ENCODE measurements around the gene SBK3.
"Not testable (repeated sequence)": the region's sequence is repeated elsewhere in the genome, so short reads cannot be mapped to it uniquely, and the experiment has no call there.

The SBK3 gene, protein sequence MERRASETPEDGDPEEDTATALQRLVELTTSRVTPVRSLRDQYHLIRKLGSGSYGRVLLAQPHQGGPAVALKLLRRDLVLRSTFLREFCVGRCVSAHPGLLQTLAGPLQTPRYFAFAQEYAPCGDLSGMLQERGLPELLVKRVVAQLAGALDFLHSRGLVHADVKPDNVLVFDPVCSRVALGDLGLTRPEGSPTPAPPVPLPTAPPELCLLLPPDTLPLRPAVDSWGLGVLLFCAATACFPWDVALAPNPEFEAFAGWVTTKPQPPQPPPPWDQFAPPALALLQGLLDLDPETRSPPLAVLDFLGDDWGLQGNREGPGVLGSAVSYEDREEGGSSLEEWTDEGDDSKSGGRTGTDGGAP

DNA sequence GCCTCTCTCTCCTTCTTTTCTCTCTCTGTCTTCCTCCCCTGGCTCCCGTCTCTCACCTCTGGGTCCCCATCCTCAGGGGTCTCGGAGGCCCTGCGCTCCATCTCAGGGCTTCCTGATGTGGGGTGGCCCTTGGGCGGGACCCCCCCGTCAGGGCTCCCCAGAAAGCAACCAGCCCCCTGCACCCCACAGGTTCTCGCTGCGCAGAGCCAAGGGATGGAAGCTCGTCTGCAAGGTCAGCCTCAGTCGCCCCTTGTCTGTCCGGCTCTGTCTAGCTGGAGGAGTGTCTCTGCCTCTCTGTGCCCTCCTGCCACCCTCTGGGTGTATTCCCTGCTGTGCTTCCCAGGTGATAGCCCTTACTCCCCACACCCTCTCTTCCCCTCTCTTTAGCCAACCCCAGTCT is at the start of gene SBK3:
Gene SBK3, minus strand, starts transcription at position 101 of the 400 bp plus-strand sequence. Its CDS starts 0 bp downstream, at position 101.
- no peak for DNase-seq (ENCODE audit: low read depth)

DNA sequence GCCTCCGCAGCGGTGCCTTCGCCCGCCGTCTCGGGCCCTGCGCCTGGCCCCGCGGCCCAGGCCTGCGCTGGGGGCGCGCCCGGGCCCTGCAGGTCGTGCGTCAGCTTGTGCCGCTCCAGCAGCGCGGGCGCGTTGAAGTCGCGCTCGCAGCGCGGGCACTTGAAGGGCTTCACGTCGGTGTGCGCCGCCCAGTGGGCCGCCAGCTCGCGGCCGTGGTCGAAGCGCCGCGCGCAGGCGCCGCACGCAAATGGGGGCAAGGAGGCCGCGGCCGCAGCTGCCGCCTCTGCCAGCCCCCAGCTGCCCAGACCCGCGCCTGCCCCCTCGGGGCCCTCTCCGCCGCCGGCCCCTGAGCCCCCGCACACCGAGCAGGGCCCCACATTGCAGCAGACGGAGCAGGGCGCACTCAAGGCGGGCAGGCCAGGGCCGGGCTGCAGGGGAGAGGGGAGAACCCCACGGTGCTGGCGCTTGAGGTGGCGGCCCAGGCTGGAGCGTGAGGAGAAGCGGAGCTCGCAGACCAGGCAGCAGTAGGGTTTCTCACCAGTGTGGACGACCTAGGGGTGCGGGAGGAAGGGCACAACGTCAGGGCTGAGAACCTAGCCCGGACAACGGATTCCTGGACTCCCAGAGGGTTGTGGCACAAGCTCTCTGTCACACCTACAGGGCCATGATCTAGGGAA is 47.9 kb upstream of the SBK3 start:
- no peak for DNase-seq (ENCODE audit: low read depth)

DNA sequence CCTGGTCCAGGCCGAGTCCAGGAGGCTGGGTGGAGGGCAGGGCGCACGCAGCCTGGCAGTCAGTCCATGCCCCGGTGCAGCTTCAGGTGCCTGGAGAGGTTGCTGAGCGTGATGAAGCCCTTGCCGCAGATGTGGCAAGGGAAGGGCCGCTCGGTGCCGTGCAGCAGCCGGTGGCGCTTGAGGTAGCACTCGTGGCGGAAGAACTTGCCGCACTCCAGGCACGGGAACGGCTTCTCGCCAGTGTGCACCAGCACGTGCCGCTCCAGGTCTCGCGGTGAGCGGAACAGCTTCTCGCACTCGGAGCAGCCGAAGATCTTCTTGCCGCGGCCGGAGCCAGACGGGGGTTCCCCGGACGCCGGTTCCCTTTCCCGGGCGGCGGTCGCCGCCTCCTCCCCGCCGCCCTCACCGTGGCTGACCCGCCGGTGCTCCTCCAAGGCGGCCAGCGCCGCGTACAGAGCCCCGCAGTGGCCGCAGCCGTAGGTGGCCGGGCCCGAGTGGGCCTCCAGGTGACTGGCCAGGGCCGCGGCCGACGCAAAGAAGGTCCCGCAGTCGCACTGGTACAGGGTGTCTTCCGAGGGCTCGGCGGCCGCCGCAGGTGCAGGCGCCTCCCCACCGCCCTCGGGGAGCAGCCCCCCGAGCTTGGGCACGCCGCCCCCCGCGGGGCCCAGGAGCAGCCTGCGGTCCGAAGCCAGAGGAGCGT is 47.2 kb upstream of the SBK3 start:
- DNase-seq (ENCODE audit: low read depth): no peak

DNA sequence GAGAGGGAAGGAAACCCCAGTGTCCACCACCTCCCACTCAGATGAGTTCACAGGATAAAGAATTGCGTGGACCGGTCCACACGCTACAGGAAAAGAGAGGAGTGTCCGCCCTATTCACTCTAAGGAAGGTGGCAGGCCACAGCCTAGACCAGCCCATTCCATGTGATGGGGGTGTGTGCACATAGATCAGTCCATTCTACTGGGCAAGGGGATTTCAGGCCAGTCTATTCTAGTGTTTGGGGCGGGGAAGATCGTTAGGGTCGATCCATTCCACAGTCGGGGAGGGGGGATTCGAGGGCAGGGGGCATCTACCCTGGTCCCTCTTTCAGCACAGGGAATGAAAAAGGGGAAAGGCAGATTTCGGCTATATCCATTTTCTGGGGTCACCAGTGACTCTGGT is 46.2 kb upstream of the SBK3 start:
- no peak for DNase-seq (ENCODE audit: low read depth)

DNA sequence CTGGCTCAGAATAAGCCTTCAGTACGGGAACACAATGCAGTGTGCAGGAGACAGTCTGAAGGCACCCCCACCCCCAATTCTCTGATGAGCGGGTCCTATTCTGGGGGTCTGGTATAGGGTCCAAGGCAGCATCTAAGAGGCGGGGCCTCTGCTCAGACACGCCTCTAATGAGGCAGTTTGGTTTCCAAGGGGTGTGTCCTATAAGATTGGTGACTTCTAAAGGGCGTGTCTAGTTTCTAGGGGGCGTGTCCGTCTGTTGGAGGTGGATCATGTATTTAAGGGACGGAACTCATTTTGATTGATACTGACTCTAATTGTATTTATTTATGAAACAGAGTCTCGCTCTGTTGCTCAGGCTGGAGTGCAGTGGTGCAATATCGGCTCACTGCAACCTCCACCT is 45.3 kb upstream of the SBK3 start:
- DNase-seq (ENCODE audit: low read depth): no peak

DNA sequence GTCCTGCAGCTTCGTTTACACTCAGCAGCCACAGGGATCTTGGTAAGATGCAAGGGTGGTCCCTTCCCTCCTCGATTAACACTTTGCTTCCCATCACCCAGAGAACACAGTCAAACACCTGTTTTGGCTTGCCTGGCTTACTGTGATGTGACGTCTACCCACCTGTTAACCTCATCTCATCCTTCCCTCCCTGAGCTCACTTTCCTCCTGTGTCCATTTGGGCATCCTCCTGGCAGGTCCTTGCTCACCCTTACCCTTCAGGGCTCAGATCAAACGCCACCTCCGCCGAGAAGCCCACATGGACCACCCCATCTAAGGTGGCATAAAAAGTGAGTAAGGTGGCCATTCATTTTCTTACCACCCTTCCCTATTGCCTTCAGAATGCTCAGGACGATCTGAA is 44.8 kb upstream of the SBK3 start:
- no peak for DNase-seq (ENCODE audit: low read depth)

DNA sequence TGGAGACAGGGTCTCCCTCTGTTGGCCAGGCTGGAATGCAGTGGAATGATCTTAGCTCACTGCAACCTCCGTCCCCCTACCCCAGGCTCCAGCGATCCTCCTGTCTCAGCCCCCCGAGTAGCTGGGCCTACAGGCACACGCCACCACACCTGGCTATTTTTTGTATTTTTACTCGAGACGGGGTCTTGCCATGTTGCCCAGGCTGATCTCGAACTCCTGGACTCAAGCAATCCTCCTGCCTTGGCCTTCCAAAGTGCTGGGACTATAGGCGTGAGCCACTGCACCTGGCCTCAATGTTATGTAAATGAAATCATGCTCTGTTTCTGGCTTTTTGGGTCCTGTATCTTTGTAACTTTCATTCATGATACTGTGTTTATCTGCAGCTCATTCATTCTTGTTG is 43.4 kb upstream of the SBK3 start:
- DNase-seq (ENCODE audit: low read depth): no peak

DNA sequence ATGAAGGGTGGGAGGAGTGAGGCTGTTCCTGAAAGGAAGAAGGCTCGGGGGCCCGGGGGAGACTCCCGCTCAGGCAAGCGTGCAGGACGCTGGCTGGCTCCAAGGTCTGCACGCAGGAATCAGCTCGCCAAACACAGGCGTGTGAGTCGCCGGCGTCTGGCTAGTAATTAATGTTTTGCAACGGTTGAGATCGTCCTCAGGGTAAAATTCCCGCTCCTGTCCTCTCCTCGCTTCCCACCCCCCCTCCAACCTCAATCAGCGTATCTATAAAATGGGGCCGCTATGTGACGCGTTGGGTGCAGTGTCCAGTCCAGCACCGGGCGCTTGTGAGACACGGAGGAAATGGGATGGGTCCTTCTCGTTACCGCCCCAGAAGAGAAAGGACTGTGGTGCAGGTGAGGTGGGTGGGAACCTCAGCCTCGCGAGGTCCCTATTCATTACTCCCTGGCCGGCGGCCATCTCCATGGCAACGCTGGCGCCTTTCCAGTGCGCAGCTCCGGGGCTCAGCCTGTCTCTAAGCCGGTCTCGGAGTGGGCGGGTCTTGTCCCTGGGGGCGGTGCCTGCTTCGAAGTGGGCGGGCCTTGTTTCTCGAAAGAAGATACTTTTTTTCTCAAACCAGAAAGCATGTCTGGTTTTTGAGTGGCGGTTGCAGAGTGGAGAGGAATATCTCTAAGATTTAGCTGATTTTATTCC is 41.8 kb upstream of the SBK3 start:
- DNase-seq (ENCODE audit: low read depth): peak; percentile 79

DNA sequence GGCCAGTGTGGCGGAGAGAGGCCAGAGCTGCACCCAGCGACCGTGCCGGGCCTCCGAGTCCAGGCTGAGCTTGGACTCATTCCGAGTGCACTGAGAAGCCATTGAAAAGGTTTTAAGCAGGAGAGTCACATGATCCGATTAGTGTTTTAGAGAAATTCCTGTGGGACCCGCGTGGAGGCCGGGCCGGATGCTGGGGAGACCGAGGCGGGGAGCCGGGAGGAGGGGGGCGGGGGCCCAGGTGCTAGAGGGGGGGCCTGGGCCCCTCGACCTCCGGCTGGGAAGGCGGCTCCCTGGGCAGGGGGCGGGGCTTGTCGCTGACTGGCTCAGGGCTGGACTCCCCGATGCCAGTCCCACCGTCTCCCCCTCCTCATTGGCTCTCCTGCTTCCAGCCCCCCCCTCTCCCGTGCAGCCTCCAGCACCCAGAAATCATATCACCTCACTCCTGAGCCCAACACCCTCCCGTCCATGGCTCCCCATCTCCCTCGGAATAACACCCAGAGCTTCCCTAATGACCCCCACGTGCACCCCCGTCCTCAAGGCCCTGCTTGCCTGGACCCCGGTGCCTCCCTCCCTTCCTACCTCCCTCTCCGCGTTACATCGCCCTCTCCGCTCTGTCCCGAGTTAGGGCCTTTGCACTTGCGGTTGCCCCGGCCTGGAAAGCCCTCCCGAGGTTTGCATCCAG is 40.5 kb upstream of the SBK3 start:
- DNase-seq (ENCODE audit: low read depth): no peak

DNA sequence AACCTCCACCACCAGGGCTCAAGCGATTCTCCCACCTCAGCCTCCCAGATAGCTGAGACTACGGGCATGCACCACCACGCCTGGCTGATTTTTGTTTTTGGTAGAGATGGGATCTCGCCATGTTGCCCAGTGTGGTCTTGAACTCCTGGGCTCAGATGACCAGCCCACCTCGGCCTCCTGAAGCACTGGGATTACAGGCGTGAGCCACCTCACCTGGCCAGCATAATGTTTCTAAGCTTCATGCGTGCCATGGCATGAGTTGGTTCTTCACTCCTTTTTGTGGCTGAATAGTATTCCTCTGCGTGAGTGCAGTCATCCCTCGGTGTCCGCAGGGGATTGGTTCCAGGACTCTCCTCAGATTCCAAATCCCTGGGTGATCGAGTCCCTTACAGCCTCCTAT is 39.5 kb upstream of the SBK3 start:
- no peak for DNase-seq (ENCODE audit: low read depth)

DNA sequence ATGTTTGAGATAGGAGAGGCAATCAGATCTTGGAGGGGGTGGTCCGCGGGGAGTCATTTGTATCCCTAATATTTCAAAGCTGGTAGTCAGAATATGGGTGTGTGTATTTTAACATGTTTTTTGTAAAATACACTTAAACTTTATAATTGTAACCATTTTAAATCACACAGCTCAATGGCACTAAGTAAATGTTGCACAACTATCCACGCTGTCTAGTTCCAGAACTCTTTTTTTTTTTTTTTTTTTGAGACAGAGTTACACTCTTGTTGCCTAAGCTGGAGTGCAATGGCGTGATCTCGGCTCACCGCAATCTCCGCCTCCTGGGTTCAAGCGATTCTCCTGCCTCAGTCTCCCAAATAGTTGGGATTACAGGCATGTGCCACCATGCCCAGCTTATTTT is 38.6 kb upstream of the SBK3 start:
- DNase-seq (ENCODE audit: low read depth): not testable (repeated sequence)

DNA sequence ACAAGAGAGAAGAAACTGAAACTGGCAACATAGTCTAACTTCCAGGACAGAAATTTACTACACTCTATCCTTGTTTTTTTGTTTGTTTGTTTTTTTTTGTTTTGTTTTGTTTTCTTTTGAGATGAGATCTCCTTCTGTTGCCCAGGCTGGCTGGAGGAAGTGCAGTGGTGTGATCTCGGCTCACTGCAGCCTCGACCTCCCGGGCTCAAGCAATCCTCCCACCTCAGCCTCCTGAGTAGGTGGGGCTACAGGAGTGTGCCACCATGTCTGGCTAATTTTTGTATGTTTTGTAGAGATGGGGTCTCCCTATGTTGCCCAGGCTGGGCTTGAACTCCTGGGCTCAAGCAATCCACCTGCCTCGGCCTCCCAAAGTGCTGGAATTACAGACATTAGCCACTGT is 36.9 kb upstream of the SBK3 start:
- DNase-seq (ENCODE audit: low read depth): not testable (repeated sequence)

DNA sequence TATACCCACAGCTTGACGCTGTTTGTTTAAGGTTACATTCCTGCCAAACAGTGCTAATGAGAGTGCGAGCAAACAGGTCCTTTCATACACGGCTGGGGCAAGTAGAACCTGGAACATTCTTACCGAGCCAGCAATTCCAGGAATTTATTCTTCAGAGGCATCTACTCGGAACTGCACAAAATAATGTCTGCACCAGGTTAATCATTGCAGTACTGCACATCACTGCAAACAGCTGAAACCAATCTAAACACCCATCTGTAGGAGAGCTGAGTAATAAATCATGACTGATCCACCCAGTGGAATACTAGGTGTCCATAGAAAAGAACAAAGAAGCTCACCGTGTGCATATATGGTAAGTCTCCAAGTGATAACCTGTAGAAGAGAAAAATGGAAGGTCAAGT is 36.5 kb upstream of the SBK3 start:
- DNase-seq (ENCODE audit: low read depth): no peak

DNA sequence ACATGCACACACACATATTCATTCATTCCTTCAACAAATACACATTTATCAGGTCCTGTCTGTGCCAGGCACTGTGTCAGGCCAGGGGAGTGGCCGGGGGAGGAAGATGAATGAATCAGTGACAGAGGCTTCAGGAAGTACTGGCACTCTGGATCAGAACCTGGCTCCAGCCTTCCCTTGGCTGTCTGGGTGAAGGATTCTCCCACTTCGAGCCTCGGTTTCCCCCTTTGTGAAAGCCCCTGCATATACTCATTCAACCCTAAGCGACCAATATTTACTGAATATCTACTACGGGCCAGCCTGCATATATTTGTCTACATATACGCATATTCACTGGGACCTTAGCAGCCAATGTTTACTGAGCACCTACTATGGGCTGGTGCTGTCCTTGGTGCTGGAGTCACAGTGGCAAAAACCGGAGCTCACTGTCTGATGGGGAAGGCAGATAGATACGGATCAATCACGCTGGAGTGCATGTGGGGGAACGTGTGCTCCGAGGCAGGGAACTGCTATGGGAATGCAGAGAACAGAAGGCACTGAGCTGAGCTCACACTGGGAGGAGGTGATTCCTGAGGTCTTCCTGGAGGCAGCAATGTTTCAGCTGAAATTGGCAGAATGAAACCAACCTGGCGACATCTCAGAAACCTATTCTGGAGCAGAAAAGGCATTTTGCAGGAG is 35.9 kb upstream of the SBK3 start:
- no peak for DNase-seq (ENCODE audit: low read depth)

DNA sequence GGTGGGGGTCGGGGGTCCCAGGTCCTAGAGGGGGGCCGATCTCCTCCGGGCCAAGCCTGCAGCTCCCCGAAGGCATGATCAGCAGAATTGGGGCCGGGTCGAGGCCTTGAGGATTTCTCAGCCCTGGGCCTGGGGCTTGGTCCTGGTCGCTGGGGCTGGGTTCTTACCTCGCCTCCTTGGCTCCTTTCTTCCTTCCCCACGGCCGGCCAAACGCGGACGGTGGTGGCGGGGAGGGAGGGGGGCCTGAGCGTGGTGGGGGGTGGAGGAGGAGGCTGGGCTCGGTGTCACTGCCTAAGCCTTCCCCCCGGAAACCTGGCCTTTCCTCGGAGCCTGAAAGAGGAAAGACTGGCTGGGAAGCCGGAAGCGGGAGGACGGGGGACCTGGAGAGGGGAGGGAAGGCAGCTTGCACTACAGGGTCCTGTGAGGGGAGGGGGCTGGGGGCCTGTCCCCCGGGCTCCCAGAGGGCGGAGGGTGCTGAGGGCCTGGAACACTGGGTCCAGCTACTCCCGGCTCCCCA is 35.3 kb upstream of the SBK3 start, which contains the start of gene ZNF579:
Gene ZNF579, minus strand, starts transcription at position 221 of the 517 bp plus-strand sequence. CDS start 1,209 bp downstream, outside the sequence.
- DNase-seq (ENCODE audit: low read depth): peak; percentile 43

DNA sequence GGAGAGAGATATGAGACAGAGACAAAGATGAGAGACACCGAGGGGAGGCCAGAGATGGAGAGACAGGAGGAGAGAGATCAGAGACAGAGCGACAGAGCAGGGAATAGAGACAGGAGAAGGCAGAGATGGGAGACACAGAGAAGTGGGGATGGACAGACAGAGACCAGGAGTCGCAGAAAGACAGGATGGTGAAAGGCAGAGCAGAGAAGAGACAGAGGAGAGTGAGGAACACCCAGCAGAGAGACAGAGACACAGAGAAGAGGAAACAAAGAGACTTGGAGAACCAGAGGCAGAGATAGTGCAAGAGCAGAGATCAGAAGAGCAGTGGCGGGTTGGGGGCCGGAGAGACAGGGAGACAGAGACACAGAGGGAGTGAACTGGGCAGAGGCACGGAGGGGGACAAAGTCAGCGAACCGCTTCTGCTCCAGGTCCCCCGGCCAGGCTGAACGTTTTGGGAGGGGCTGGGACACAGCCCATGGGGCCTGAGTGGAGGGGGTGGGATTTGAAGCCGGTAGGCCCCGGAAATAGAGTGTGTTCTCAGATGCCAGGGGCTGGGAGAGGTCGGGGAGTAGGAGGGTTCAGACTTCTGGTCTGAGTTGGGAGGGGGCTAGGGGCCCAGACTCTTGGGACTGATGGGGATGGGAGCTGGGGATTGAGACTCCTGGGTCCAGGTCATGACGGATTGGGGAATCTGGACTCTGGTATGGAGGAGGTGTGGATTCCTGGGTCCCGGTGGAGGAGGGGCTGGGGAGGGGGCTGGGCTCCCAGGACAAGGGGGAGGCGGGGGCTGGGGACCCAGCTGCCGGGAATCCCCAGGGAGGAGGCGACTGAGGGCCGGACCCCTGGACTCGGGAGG is 34.7 kb upstream of the SBK3 start:
- DNase-seq (ENCODE audit: low read depth): no peak

DNA sequence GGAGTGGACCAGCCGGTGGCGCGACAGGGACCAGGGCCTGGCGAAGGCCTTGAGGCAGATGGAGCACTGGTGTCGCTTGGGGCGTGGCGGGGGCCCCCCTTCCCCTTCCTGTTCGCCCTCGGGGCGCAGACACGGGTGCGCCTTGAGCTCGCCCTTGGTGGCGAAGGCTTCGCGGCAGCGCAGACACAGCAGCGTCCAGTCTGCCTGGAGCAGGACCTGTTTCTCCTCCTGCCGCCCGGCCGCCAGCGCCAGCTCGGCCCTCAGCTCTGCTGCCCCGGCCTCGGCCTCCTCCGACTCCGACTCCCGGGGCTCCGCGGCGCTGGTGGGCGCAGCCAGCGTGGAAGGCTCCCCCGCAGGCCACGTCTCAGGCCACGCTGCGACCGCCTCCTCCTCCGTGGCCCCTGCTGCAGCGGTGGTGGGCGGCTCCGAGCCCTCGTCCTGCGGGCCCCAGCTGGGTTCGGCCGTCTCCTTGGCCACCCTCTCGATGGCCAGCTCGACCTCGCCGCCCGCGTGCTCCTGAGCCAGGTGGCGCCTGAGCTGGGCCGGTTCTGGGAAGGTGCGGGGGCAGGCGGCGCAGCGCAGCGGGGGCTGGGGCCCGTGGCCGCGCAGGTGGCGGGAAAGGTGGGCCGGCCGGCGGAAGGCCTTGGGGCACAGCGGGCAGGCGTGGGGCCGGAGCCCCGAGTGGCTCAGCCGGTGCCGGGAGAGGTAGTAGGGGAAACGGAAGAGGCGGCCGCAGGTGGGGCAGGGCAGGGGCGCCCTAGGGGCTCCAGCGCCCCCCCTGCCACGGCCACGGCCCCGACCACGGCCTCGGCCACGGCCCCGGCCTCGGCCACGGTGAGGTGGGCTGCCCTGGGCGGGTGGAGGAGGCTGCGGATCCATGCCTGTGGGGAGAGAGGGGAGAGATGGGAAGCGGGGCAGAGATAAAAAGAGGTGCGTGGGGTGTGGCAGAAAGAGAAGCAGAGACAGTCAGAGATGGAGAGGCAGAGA is 33.7 kb upstream of the SBK3 start:
- DNase-seq (ENCODE audit: low read depth): no peak

DNA sequence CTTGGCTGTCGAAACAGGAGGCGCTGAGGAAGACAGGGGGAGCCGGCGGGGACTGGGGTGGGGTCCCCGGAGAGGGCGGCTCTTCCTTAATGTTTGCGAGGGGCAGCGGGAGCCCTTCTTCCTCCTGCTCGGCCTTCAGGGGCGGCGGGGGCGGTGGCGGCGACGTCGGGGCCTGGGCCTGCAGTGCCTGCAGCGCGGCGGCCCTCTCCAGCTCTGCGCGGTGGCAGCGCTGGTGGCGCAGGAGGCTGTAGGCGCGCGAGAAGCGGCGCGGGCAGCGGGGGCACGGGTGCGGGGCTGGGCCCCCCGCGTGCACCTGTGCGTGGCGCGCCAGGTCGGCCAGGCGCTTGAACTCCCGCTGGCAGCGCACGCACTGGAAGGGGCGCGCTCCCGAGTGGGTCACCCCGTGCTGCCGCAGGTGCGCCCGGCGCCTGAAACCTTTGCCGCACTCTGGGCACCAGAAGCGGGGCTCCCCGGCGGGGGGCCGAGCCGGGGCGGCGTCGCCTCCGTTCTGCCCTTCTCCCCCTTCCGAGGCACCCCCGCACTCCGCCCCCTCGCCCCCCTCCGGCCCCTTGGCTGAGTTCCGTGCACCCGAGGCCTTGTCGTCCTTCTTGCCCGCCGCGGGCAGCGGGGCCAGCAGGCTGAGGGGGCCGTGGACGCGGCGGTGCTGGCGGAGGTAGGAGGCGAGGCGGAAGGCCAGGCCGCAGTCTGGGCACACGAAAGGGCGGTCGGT is 32.9 kb upstream of the SBK3 start:
- DNase-seq (ENCODE audit: low read depth): no peak

Data from stimulated activated CD8-positive, alpha-beta memory T cell treated with anti-CD3 and anti-CD28 coated beads, Interleukin-12 subunit alpha, Interleukin-12 subunit beta, amount 100 ng/mL, for 4 hours (primary cell).